ENCODE data around the gene GLDN.

Gene GLDN

DNA sequence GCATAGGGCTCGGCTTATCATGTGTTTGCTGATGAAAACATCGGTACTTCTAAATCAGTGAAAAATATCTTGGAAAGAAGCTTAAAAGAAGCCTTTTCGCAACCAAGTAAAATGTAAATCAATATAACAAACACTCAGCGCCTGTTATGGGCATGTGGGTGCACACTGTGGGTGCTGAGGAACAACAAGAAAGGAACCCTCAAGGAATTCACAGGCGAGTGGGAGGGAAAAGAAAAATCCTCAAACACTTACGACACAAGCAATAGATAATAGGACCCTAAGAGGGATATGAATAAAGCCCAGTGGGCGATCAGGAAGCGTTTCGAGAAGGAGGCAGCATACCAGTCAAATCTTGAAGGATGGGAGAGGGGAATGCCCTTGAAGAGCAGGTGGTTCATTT lies 21.9 kb downstream of the GLDN start:
- Histone ChIP-seq H3F3A (ENCODE audit: insufficient read depth, low read length) (no peaks in the 10 kb centered on the region), H2AFZ (ENCODE audit: low read length) (no peak overlapping the region), H3K4me1 (ENCODE audit: low read length) (no peaks in the 10 kb centered on the region), H3K4me3 (ENCODE audit: low read length) (no peak overlapping the region), H3K27ac (ENCODE audit: low read length) (no peak overlapping the region), H3K79me2 (ENCODE audit: low read length) (no peaks in the 10 kb centered on the region), H4K20me1 (ENCODE audit: insufficient read depth, low read length) (no peaks in the 10 kb centered on the region), H3K36me3 (replicated peaks; ENCODE audit: insufficient read depth, low read length) (no peaks in the 10 kb centered on the region), H3K9ac (ENCODE audit: low read length) (no peak overlapping the region), H3K9me3 (replicated peaks; ENCODE audit: insufficient read depth, low read length) (no peaks in the 10 kb centered on the region), H3K9me2 (replicated peaks; ENCODE audit: insufficient read depth, low read length) (no peaks in the 10 kb centered on the region), H3K4me2 (ENCODE audit: low read depth, low read length) (no peak overlapping the region), H3K27me3 (replicated peaks; ENCODE audit: insufficient read depth, low read length) (no peaks in the 10 kb centered on the region)
- no peak for DNase-seq
- no peak for TF ChIP-seq EZH2 (optimal IDR thresholded peaks at IDR 0.05; ENCODE audit: low read depth, low read length)
- TF ChIP-seq CTCF (IDR thresholded peaks at IDR 0.05; ENCODE audit: low read length): no peak
- no peak for TF ChIP-seq EZH2phosphoT487 (IDR thresholded peaks at IDR 0.05; ENCODE audit: low read length)

GRCh38 chr15:51365417-51365816 lies 24.0 kb downstream of the GLDN start:
- no peak for TF ChIP-seq EZH2phosphoT487 (IDR thresholded peaks at IDR 0.05; ENCODE audit: low read length)
- TF ChIP-seq EZH2 (optimal IDR thresholded peaks at IDR 0.05; ENCODE audit: low read depth, low read length): no peak
- TF ChIP-seq CTCF (IDR thresholded peaks at IDR 0.05; ENCODE audit: low read length): no peak
- H3K79me2 ChIP-seq (ENCODE audit: low read length): no peaks in the 10 kb centered on the region
- H2AFZ ChIP-seq (ENCODE audit: low read length): no peak overlapping the region

GRCh38 chr15:51366071-51366470 lies 24.6 kb downstream of the GLDN start:
- TF ChIP-seq EZH2phosphoT487 (IDR thresholded peaks at IDR 0.05; ENCODE audit: low read length): no peak
- Histone ChIP-seq H3F3A (ENCODE audit: insufficient read depth, low read length) (no peaks in the 10 kb centered on the region), H3K27ac (ENCODE audit: low read length) (no peak overlapping the region), H3K27me3 (replicated peaks; ENCODE audit: insufficient read depth, low read length) (no peaks in the 10 kb centered on the region), H3K36me3 (replicated peaks; ENCODE audit: insufficient read depth, low read length) (no peaks in the 10 kb centered on the region), H3K4me1 (ENCODE audit: low read length) (no peaks in the 10 kb centered on the region), H3K4me3 (ENCODE audit: low read length) (no peak overlapping the region), H3K9ac (ENCODE audit: low read length) (no peak overlapping the region), H3K79me2 (ENCODE audit: low read length) (no peaks in the 10 kb centered on the region), H3K4me2 (ENCODE audit: low read depth, low read length) (no peak overlapping the region), H2AFZ (ENCODE audit: low read length) (no peak overlapping the region), H3K9me3 (replicated peaks; ENCODE audit: insufficient read depth, low read length) (no peaks in the 10 kb centered on the region), H4K20me1 (ENCODE audit: insufficient read depth, low read length) (no peaks in the 10 kb centered on the region), H3K9me2 (replicated peaks; ENCODE audit: insufficient read depth, low read length) (no peaks in the 10 kb centered on the region)
- DNase-seq: no peak

More at GRCh38 chr15:51365417-51365816, 24.0 kb downstream of the GLDN start:
- H3K27me3 ChIP-seq (replicated peaks; ENCODE audit: insufficient read depth, low read length): no peaks in the 10 kb centered on the region
- H3K27ac ChIP-seq (ENCODE audit: low read length): no peak overlapping the region
- H3K4me2 ChIP-seq (ENCODE audit: low read depth, low read length): no peak overlapping the region
- no peak overlapping the region for H3K9ac ChIP-seq (ENCODE audit: low read length)
- no peaks in the 10 kb centered on the region for H3K9me3 ChIP-seq (replicated peaks; ENCODE audit: insufficient read depth, low read length)
- H3K9me2 ChIP-seq (replicated peaks; ENCODE audit: insufficient read depth, low read length): no peaks in the 10 kb centered on the region
- no peaks in the 10 kb centered on the region for H3K4me1 ChIP-seq (ENCODE audit: low read length)
- no peaks in the 10 kb centered on the region for H3K36me3 ChIP-seq (replicated peaks; ENCODE audit: insufficient read depth, low read length)
- DNase-seq: no peak
- H3F3A ChIP-seq (ENCODE audit: insufficient read depth, low read length): no peaks in the 10 kb centered on the region
- no peak overlapping the region for H3K4me3 ChIP-seq (ENCODE audit: low read length)
- no peaks in the 10 kb centered on the region for H4K20me1 ChIP-seq (ENCODE audit: insufficient read depth, low read length)

DNA sequence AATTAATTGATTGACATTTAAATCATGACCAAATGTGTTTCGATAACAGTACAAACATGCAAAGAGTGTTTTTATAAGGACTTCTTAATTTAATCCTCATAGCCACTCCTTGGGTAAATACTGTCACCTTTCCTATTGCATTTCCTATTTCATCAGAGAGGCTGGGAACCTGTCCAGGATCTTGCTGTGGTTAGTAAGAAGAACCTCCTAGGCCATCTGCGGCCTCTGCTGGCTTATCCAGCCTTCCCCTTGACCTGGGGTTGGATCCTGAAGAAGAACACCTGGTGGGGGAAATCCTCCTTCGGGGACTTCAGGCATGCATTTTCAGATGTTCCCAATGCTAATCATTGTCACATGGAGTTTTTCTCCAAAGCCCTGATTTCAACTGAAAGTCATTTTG lies 25.5 kb downstream of the GLDN start:
- Histone ChIP-seq H3K36me3 (replicated peaks; ENCODE audit: insufficient read depth, low read length) (no peaks in the 10 kb centered on the region), H2AFZ (ENCODE audit: low read length) (no peak overlapping the region), H4K20me1 (ENCODE audit: insufficient read depth, low read length) (no peaks in the 10 kb centered on the region), H3K79me2 (ENCODE audit: low read length) (no peaks in the 10 kb centered on the region), H3K4me3 (ENCODE audit: low read length) (no peak overlapping the region), H3K4me1 (ENCODE audit: low read length) (no peaks in the 10 kb centered on the region), H3F3A (ENCODE audit: insufficient read depth, low read length) (no peaks in the 10 kb centered on the region), H3K9me2 (replicated peaks; ENCODE audit: insufficient read depth, low read length) (no peaks in the 10 kb centered on the region), H3K27me3 (replicated peaks; ENCODE audit: insufficient read depth, low read length) (no peaks in the 10 kb centered on the region), H3K4me2 (ENCODE audit: low read depth, low read length) (no peak overlapping the region), H3K27ac (ENCODE audit: low read length) (no peak overlapping the region), H3K9ac (ENCODE audit: low read length) (no peak overlapping the region), H3K9me3 (replicated peaks; ENCODE audit: insufficient read depth, low read length) (no peaks in the 10 kb centered on the region)
- no peak for DNase-seq
- no peak for TF ChIP-seq EZH2phosphoT487 (IDR thresholded peaks at IDR 0.05; ENCODE audit: low read length)
- no peak for TF ChIP-seq EZH2 (optimal IDR thresholded peaks at IDR 0.05; ENCODE audit: low read depth, low read length)
- TF ChIP-seq CTCF (IDR thresholded peaks at IDR 0.05; ENCODE audit: low read length): no peak
